Vagina (tissue), 2 donors: Measurements from ENCODE around the gene PRPF6.

Source experiments
- POLR2A ChIP-seq, 2 donors: fragments of 450-650 bp; IDR thresholded peaks; one replicate each; pipeline ENCODE4 v1.6.1; 2017; ENCODE audit warnings: antibody characterized with exemption in 2 of 2, mild to moderate bottlenecking in 2 of 2, moderate library complexity in 2 of 2
- POLR2AphosphoS5 ChIP-seq, 2 donors: sonication (generic); formaldehyde crosslinking; IDR thresholded peaks; one replicate each; pipeline ENCODE4 v1.9.0; 2017; ENCODE audit warnings: antibody characterized with exemption in 2 of 2, mild to moderate bottlenecking in 2 of 2, low read depth in 1 of 2; ENCODE audit not compliant: insufficient read depth in 1 of 2
- TF ChIP-seq, protein P1 (sequence below), 3 experiments: fragments of 450-650 bp in 2 of 3; fragments of 200-600 bp in 1 of 3; sonication (generic) in 1 of 3; IDR thresholded peaks; one replicate each; pipeline ENCODE4 v1.5.1; 2017 to 2019; ENCODE audit warnings: antibody characterized with exemption in 3 of 3, mild to moderate bottlenecking in 2 of 3, moderate library complexity in 2 of 3

DNA sequence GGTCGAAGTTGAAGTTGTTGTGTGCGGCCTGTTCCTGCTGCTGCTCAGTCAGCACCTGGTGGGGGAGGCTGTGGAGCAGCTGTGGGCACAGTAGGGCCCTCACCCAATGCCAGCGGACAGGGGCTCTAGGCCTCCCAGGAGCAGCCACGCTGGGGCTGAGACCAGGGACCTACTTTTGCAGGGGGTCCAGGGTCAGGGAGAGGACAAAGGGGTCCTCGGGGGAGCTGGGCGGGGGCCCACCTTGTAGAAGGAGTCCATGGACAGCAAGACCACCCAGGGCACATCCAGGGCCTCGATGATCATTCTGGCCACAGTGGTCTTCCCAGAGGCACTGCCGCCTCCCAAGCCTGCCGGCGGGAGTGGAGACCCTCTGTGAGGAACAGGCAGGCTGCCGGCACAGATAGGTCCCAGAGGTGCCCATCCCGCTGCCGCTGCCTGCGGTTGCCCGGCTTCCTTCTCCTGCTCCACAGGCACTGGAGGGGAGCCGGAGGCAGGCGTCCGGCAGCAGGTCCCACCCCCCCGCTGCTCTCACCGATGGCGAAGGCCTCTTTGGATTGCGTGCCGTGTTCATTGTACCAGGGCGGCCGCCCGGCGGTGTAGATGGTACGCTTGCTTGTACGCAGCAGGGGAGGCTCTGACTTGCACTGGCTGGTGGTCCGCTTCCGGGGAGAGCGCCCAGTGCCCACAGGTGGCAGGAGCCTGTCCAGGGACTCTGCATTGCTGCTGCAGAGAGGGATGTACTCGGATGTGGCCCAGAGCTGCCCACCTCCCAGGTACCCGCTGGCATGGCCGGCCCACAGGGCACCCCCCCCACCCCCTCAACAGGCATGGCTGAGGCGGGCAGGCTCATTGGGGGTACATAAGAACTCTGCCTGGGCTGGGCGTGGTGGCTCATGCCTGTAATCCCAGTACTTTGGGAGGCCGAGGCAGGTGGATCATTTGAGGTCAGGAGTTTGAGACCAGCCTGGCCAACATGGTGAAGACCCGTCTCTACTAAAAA is 34.7 kb upstream of the PRPF6 start:
- TF ChIP-seq POLR2AphosphoS5 (IDR thresholded peaks at IDR 0.05; ENCODE audit: insufficient read depth in 1 of 2, low read depth in 1 of 2) = no peak
- no peak for TF ChIP-seq POLR2A (IDR thresholded peaks at IDR 0.05)
- TF ChIP-seq, protein P1, sequence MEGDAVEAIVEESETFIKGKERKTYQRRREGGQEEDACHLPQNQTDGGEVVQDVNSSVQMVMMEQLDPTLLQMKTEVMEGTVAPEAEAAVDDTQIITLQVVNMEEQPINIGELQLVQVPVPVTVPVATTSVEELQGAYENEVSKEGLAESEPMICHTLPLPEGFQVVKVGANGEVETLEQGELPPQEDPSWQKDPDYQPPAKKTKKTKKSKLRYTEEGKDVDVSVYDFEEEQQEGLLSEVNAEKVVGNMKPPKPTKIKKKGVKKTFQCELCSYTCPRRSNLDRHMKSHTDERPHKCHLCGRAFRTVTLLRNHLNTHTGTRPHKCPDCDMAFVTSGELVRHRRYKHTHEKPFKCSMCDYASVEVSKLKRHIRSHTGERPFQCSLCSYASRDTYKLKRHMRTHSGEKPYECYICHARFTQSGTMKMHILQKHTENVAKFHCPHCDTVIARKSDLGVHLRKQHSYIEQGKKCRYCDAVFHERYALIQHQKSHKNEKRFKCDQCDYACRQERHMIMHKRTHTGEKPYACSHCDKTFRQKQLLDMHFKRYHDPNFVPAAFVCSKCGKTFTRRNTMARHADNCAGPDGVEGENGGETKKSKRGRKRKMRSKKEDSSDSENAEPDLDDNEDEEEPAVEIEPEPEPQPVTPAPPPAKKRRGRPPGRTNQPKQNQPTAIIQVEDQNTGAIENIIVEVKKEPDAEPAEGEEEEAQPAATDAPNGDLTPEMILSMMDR (IDR thresholded peaks at IDR 0.05) = no peak
